Ovary (tissue), 9 donors: ENCODE data around the gene ZNF879. TPM values are rescaled to one million over a fixed set of nuclear protein-coding genes. Genes with fewer than 3 reads are reported as not detected.

ENCODE experiments used
- DNase-seq, 5 donors: peaks; one replicate each; pipeline ENCODE4 v3.0.0-alpha.2; 2019 to 2020
- H3K27ac ChIP-seq, 2 donors: fragments of 200-600 bp; one replicate each; pipeline versions ENCODE4 v1.5.1 to v1.8.0; 2019 to 2022
- H3K27me3 ChIP-seq: fragments of 200-600 bp; one replicate; pipeline ENCODE4 v1.8.0; 2022
- H3K36me3 ChIP-seq: fragments of 200-600 bp; sonication (generic); one replicate; pipeline ENCODE4 v1.5.1; 2019
- H3K4me1 ChIP-seq: one replicate; pipeline ENCODE4 v1.8.1; 2013; ENCODE audit warnings: mild to moderate bottlenecking, moderate library complexity; ENCODE audit not compliant: insufficient read depth
- H3K4me3 ChIP-seq: fragments of 200-600 bp; sonication (generic); one replicate; pipeline ENCODE4 v1.5.1; 2017
- H3K9me3 ChIP-seq, 2 donors: fragments of 200-600 bp in 1 of 2; sonication (generic) in 1 of 2; one replicate each; pipeline versions ENCODE4 v1.5.1 to v1.8.1; 2013 to 2019; ENCODE audit warnings: mild to moderate bottlenecking in 1 of 2, moderate library complexity in 1 of 2
- EP300 ChIP-seq: sonication (generic); formaldehyde crosslinking; IDR thresholded peaks from one replicate; pipeline ENCODE4 v1.6.1; 2017; ENCODE audit warnings: antibody characterized with exemption
- POLR2A ChIP-seq: fragments of 450-650 bp; IDR thresholded peaks from one replicate; pipeline ENCODE4 v1.6.1; 2017; ENCODE audit warnings: antibody characterized with exemption, mild to moderate bottlenecking, moderate library complexity
- WGBS, 3 donors: extraction: QIAGEN DNeasy Blood & Tissue Kit in 1 of 3; methylation state at CpG; one replicate each; pipeline versions ENCODE4 v1.1.5 to v1.1.7; 2013 to 2017; 5-methylcytosine and 5-hydroxymethylcytosine counted together
- intact Hi-C, 4 donors: fragments of 100-400 bp; cut with DNase I; formaldehyde crosslinking; loops; one replicate each; pipeline versions ENCODE4 v1.11.0 to v1.15.1; 2022 to 2023
- polyA plus RNA-seq, 2 donors: library from polyadenylated mRNA; stranded (reverse); fragments of 200-250 nt in 1 of 2; fragments of 350-450 nt in 1 of 2; fragmentation: Illumina TruSeq in 1 of 2; extraction: RNeasy Lipid Tissue Mini Kit (QIAGEN cat#74804) in 1 of 2; gene quantifications; one replicate each; pipeline ENCODE4 v1.2.3, GENCODE V29; 2013 to 2014
- total RNA-seq, 7 donors: library from RNA; depleted of rRNA in 2 of 7; stranded (reverse); fragments of >200 nt in 2 of 7; fragmentation: NEBNext Ultra II Directional in 3 of 7; extraction: Animal tissue kit (Norgen Biotek cat#: 25700) in 3 of 7; gene quantifications; one replicate each; pipeline versions ENCODE4 v1.1.0 to v1.2.4, GENCODE V29; 2016 to 2023
- TF ChIP-seq, protein P1 (sequence below), 3 donors: fragments of 450-650 bp in 2 of 3; fragments of 200-600 bp in 1 of 3; IDR thresholded peaks; one replicate each; pipeline versions ENCODE4 v1.5.1 to v1.8.0; 2016 to 2022; ENCODE audit warnings: antibody characterized with exemption in 3 of 3, mild to moderate bottlenecking in 1 of 3
- donor health status: DM: no; HTN: no; CAD: no; lungs with moderate emphysema.
- donor health status: DM: no; HTN: no; CAD: no.
- donor health status: Bipolar disorder and iron deficiency.
- donor health status: DM: yes; HTN: yes; CAD: no.
- donor health status: DM: no; HTN: no; CAD: no.
- donor health status: DM: yes; HTN: yes; CAD: no.

Gene ZNF879
- total and polyA plus RNA-seq, 9 donors, result 2.5 to 12.1 (median 5.1) TPM

DNA sequence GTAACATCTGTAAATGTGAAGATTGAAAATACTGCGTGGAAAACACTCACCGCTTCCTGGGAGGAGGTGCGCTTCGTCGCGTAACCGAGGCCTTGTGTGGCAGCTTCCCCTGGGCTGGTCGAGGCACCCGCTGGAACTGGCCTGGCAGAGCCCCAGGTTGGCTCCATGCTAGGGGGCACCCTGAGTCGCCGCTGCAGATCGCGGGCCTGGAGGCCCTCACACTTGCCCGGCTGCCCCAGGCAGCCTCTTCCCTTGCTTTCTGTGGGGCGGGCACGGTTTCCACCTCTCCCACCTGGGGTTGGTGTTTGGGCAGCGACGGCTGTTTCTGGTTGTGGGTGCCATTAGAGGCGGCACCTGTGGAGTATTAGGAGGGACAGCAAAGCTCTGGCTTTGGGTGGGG, 37.4 kb downstream of the ZNF879 start:
- no peaks in the 10 kb centered on the region for H3K27me3 ChIP-seq
- no peak overlapping the region for H3K27ac ChIP-seq
- TF ChIP-seq, protein P1, sequence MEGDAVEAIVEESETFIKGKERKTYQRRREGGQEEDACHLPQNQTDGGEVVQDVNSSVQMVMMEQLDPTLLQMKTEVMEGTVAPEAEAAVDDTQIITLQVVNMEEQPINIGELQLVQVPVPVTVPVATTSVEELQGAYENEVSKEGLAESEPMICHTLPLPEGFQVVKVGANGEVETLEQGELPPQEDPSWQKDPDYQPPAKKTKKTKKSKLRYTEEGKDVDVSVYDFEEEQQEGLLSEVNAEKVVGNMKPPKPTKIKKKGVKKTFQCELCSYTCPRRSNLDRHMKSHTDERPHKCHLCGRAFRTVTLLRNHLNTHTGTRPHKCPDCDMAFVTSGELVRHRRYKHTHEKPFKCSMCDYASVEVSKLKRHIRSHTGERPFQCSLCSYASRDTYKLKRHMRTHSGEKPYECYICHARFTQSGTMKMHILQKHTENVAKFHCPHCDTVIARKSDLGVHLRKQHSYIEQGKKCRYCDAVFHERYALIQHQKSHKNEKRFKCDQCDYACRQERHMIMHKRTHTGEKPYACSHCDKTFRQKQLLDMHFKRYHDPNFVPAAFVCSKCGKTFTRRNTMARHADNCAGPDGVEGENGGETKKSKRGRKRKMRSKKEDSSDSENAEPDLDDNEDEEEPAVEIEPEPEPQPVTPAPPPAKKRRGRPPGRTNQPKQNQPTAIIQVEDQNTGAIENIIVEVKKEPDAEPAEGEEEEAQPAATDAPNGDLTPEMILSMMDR (IDR thresholded peaks at IDR 0.05), result no peak
- H3K4me1 ChIP-seq, result peaks cover 3% of the 10 kb centered on the region
- H3K4me3 ChIP-seq, result peak overlapping the region; percentile 96
- H3K9me3 ChIP-seq, result peaks cover 0 to 7% of the 10 kb centered on the region in 2 donors
- 66 to 77% (median 73%) methylated on average over 19 of the region's 19 CpGs for WGBS, 3 donors
- DNase-seq, result peak in 4 of 5 donors; percentile 15 to 51 (median 43)
- intact Hi-C loops, result loop anchor here in 2 of 4 donors (2.0 to 10.0 kb wide), 3 partner anchors 206 to 336 kb away; partner anchors contain the start of genes ZNF354A (in 1 of the 2) and ZNF354B (in 1 of the 2)
- no peaks in the 10 kb centered on the region for H3K36me3 ChIP-seq

DNA sequence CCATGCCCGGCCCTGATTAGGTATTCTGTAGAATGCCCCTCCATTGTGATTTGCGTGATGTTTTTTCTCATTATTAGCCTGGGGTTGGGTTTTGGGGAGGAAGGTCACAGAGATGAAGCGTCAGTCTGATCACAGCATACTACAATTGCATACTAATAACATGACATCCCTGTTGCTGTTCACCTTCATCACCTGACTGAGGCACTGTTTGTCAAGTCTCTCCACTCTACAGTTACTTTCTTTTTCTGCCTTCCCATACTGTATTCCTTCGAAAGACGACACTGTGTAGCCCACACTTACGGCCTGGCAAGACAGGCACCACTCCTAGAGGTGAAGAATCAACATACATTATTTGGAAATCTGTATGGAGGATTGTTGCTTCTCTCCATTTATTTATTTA, 42.1 kb downstream of the ZNF879 start:
- Histone ChIP-seq H3K9me3 (peaks cover 0 to 37% of the 10 kb centered on the region in 2 donors), H3K27me3 (no peaks in the 10 kb centered on the region), H3K4me1 (peaks cover 3% of the 10 kb centered on the region), H3K27ac (no peak overlapping the region), H3K4me3 (no peak overlapping the region), H3K36me3 (no peaks in the 10 kb centered on the region)
- TF ChIP-seq POLR2A (no peak), EP300 (no peak)
- TF ChIP-seq, protein P1 (IDR thresholded peaks at IDR 0.05), result no peak
- DNase-seq, result no peak
- intact Hi-C loops, result loop anchor here in 2 of 4 donors (10.0 kb wide), 2 partner anchors 211 to 341 kb away; partner anchors contain the start of gene ZNF354B (in 1 of the 2)
- WGBS, 3 donors, result 99% methylated on average over 6 of the region's 6 CpGs

DNA sequence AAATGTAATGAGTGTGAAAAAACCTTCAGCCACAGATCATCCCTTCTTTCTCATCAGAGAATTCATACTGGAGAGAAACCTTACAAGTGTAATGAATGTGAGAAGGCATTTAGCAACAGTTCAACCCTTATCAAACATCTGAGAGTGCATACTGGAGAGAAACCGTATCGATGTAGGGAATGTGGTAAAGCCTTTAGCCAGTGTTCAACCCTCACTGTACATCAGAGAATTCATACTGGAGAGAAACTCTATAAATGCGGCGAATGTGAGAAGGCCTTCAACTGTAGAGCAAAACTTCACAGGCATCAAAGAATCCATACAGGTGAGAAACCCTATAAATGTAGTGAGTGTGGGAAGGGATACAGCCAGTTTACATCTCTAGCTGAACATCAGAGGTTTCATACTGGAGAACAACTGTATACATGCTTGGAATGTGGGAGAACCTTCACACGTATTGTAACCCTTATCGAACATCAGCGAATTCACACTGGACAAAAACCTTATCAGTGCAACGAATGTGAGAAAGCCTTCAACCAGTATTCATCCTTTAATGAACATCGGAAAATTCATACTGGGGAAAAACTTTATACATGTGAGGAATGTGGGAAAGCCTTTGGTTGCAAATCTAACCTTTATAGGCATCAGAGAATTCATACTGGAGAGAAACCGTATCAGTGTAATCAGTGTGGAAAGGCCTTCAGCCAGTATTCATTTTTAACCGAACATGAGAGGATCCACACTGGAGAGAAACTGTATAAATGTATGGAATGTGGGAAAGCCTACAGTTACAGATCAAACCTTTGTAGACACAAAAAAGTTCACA, 55.8 kb downstream of the ZNF879 start:
- H3K9me3 ChIP-seq, result peaks cover 16 to 68% of the 10 kb centered on the region in 2 donors
- TF ChIP-seq EP300 (no peak), POLR2A (no peak)
- TF ChIP-seq, protein P1 (IDR thresholded peaks at IDR 0.05), result no peak

DNA sequence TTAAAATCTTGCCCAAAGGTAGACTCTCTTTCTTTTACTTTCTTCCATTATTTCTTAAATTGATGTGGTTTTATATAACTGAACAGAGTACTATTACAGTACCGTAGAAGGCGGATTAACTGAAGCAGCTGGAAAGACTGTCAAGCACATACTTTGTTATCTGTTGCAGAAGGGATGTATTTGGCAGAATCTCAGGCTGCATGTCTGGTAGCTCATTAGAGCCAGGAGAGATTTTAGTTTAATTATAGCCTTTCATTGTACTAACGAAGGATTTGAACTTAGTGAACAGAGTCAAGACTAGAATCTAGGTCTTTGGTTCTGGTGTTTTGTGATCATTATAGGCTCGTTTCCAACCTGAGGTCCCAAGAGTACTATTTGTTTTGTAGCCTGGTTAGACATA, 57.1 kb downstream of the ZNF879 start:
- H3K27me3 ChIP-seq, result no peaks in the 10 kb centered on the region
- peaks cover 16 to 66% of the 10 kb centered on the region in 2 donors for H3K9me3 ChIP-seq
- no peaks in the 10 kb centered on the region for H3K4me1 ChIP-seq
- intact Hi-C loops, result no loop called here
- H3K27ac ChIP-seq, result no peak overlapping the region
- WGBS, 3 donors, result 94 to 98% (median 97%) methylated on average over 4 of the region's 4 CpGs
- DNase-seq, result no peak
- H3K36me3 ChIP-seq, result peaks cover 8% of the 10 kb centered on the region
- TF ChIP-seq, protein P1 (IDR thresholded peaks at IDR 0.05), result no peak
- TF ChIP-seq POLR2A (no peak), EP300 (no peak)
- no peak overlapping the region for H3K4me3 ChIP-seq

More for the DNA sequence above, 55.8 kb downstream of the ZNF879 start:
- DNase-seq, result no peak
- no peaks in the 10 kb centered on the region for H3K27me3 ChIP-seq
- no peak overlapping the region for H3K4me3 ChIP-seq
- intact Hi-C loops, result no loop called here
- H3K36me3 ChIP-seq, result peaks cover 8% of the 10 kb centered on the region
- WGBS, 3 donors, result 97 to 98% (median 97%) methylated on average over 11 of the region's 11 CpGs
- no peak overlapping the region for H3K27ac ChIP-seq
- no peaks in the 10 kb centered on the region for H3K4me1 ChIP-seq

Other genes starting within 250 kb of the ZNF879 start
- gene ZNF354B, start 163.9 kb upstream of the ZNF879 start, total RNA-seq, result 10 to 100 TPM; 15.0 to 21.8 (median 16.3) TPM
- 10 to 100 TPM in 1 of 2 donors, 1 to 10 TPM in 1; 9.5 to 10.8 TPM for gene ZNF354B, start 163.9 kb upstream of the ZNF879 start, polyA plus RNA-seq
- gene ZFP2, start 127.9 kb upstream of the ZNF879 start, total RNA-seq, result 1 to 10 TPM; 1.1 to 4.2 (median 3.4) TPM
- gene ZFP2, start 127.9 kb upstream of the ZNF879 start, polyA plus RNA-seq, result 1 to 10 TPM; 2.4 to 3.3 TPM
- gene ZNF454, start 82.6 kb upstream of the ZNF879 start, total RNA-seq, result 1 to 10 TPM; 2.9 to 7.4 (median 5.7) TPM
- gene ZNF454, start 82.6 kb upstream of the ZNF879 start, polyA plus RNA-seq, result 1 to 10 TPM; 2.2 to 3.2 TPM
- gene GRM6, start 28.5 kb upstream of the ZNF879 start, total RNA-seq, result not detected
- not detected for gene GRM6, start 28.5 kb upstream of the ZNF879 start, polyA plus RNA-seq
- gene ZNF354C, start 36.6 kb downstream of the ZNF879 start, total RNA-seq, result 10 to 100 TPM in 3 of 7 donors, 1 to 10 TPM in 4; 4.9 to 11.8 (median 10.0) TPM
- 1 to 10 TPM; 4.1 to 6.2 TPM for gene ZNF354C, start 36.6 kb downstream of the ZNF879 start, polyA plus RNA-seq